Smooth muscle cell of trachea (primary cell): ENCODE results near the gene RTKN2. TPM values are rescaled to one million over a fixed set of nuclear protein-coding genes. Genes with fewer than 3 reads are reported as not detected.

Experiments used
- total RNA-seq: library from RNA; depleted of rRNA; stranded (reverse); fragments of >200 nt; gene quantifications from 2 replicates; pipeline ENCODE4 v1.2.1, GENCODE V29; 2014

RTKN2 gene, protein sequence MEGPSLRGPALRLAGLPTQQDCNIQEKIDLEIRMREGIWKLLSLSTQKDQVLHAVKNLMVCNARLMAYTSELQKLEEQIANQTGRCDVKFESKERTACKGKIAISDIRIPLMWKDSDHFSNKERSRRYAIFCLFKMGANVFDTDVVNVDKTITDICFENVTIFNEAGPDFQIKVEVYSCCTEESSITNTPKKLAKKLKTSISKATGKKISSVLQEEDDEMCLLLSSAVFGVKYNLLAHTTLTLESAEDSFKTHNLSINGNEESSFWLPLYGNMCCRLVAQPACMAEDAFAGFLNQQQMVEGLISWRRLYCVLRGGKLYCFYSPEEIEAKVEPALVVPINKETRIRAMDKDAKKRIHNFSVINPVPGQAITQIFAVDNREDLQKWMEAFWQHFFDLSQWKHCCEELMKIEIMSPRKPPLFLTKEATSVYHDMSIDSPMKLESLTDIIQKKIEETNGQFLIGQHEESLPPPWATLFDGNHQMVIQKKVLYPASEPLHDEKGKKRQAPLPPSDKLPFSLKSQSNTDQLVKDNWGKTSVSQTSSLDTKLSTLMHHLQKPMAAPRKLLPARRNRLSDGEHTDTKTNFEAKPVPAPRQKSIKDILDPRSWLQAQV
- total RNA-seq: 0.33 and 1.3 TPM in 2 replicates

DNA sequence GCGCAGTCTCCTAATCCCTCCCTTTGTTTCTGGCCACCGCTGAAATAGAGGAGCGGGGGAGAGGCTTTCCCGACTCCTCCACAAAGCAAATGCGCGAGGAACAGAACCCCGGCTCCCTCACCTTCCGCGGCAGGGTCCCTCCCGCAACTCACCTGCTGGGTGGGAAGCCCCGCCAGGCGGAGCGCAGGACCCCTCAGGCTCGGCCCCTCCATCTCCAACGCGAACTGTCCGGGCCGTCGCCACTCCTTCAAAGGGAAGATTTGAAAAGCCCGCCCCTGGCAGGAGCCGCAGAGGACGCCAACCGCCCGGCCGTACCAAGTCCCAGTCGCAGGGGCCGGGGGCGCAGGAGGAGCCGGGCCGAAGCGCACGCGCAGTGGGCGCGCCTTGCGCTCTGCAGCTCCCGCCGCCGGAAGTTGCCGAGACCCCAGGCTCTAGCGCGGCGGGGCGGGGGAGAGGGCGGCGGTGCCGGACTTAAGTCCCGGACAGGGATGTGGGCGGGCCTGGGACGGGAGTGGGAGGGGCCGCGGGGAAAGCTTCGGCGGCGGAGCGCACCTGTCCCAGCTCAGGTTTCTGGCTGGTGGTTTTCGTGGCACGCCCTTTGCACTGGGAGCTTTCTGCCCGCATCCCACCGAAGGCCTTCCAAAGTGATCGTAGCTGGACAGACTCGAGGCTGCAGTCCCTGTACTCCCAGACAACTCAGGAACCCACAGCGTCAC is at the start of gene RTKN2:
Gene RTKN2, minus strand, starts transcription at position 446 of the 716 bp plus-strand sequence. Its CDS starts 234 bp downstream, at position 212.

Other genes with a start within 250 kb of the RTKN2 start
- 2.9 and 3.8 TPM in 2 replicates for gene ZNF365, start 105.5 kb upstream of the RTKN2 start, total RNA-seq